Uterus (tissue), 4 donors: Measurements from ENCODE around the gene ABI3BP. TPM values are rescaled to one million over a fixed set of nuclear protein-coding genes. Genes with fewer than 3 reads are reported as not detected.

Source experiments
- DNase-seq, 2 donors: peaks; one replicate each; pipeline ENCODE4 v3.0.0-alpha.2; 2019 to 2020
- H3K27ac ChIP-seq, 2 donors: fragments of 200-600 bp; sonication (generic); 1 replicate in 1 of 2; 2 replicates in 1 of 2; pipeline ENCODE4 v1.5.1; 2016 to 2018
- H3K27me3 ChIP-seq, 2 donors: fragments of 200-600 bp; sonication (generic); one replicate each; pipeline ENCODE4 v1.5.1; 2018 to 2019; ENCODE audit warnings: control low read depth in 1 of 2
- H3K36me3 ChIP-seq, 2 donors: fragments of 200-600 bp; sonication (generic); one replicate each; pipeline ENCODE4 v1.5.1; 2019; ENCODE audit warnings: control low read depth in 1 of 2
- H3K4me1 ChIP-seq, 2 donors: fragments of 200-600 bp; sonication (generic); one replicate each; pipeline ENCODE4 v1.5.1; 2018 to 2019; ENCODE audit warnings: control low read depth in 1 of 2
- H3K4me3 ChIP-seq, 2 donors: fragments of 200-600 bp; sonication (generic); 1 replicate in 1 of 2; 2 replicates in 1 of 2; pipeline ENCODE4 v1.5.1; 2018 to 2019; ENCODE audit warnings: mild to moderate bottlenecking in 1 of 2
- H3K9me3 ChIP-seq, 2 donors: fragments of 200-600 bp; sonication (generic); one replicate each; pipeline ENCODE4 v1.5.1; 2019; ENCODE audit warnings: control low read depth in 1 of 2
- POLR2A ChIP-seq, 2 donors: fragments of 450-650 bp; IDR thresholded peaks; one replicate each; pipeline ENCODE4 v1.6.1; 2016; ENCODE audit warnings: antibody characterized with exemption in 2 of 2, mild to moderate bottlenecking in 1 of 2, moderate library complexity in 1 of 2
- intact Hi-C: fragments of 100-400 bp; cut with DNase I; formaldehyde crosslinking; loops from one replicate; pipeline ENCODE4 v1.15.1; 2023; ENCODE audit warnings: low total_unique reads
- total RNA-seq, 4 donors: library from RNA; depleted of rRNA in 3 of 4; stranded (reverse); fragments of >200 nt in 3 of 4; gene quantifications; one replicate each; pipeline versions ENCODE4 v1.1.0 to v1.2.4, GENCODE V29; 2014 to 2023
- TF ChIP-seq, protein P1 (sequence below), 4 experiments: fragments of 200-600 bp in 2 of 4; fragments of 450-650 bp in 2 of 4; sonication (generic) in 2 of 4; IDR thresholded peaks; one replicate each; pipeline ENCODE4 v1.5.1; 2016 to 2019; ENCODE audit warnings: antibody characterized with exemption in 4 of 4, mild to moderate bottlenecking in 2 of 4, moderate library complexity in 1 of 4
- donor health status: DM: yes; HTN: yes; CAD: no.

The ABI3BP gene
- total RNA-seq, 4 donors from 2014 or later, result 38.8 to 156 (median 89.2) TPM

- no peak for TF ChIP-seq POLR2A (IDR thresholded peaks at IDR 0.05)
- TF ChIP-seq, protein P1, sequence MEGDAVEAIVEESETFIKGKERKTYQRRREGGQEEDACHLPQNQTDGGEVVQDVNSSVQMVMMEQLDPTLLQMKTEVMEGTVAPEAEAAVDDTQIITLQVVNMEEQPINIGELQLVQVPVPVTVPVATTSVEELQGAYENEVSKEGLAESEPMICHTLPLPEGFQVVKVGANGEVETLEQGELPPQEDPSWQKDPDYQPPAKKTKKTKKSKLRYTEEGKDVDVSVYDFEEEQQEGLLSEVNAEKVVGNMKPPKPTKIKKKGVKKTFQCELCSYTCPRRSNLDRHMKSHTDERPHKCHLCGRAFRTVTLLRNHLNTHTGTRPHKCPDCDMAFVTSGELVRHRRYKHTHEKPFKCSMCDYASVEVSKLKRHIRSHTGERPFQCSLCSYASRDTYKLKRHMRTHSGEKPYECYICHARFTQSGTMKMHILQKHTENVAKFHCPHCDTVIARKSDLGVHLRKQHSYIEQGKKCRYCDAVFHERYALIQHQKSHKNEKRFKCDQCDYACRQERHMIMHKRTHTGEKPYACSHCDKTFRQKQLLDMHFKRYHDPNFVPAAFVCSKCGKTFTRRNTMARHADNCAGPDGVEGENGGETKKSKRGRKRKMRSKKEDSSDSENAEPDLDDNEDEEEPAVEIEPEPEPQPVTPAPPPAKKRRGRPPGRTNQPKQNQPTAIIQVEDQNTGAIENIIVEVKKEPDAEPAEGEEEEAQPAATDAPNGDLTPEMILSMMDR (IDR thresholded peaks at IDR 0.05), result no peak
- Histone ChIP-seq H3K27me3 (no peaks in the 10 kb centered on the region), H3K4me1 (no peaks in the 10 kb centered on the region), H3K36me3 (no peaks in the 10 kb centered on the region), H3K9me3 (no peaks in the 10 kb centered on the region), H3K27ac (no peak overlapping the region), H3K4me3 (no peak overlapping the region)
- DNase-seq, result no peak
- intact Hi-C loops, result no loop called here
Measured at GRCh38 chr3:100726706-100727105, 266.5 kb downstream of the ABI3BP start.

- intact Hi-C loops, result no loop called here
Measured at GRCh38 chr3:100725935-100726513, 267.2 kb downstream of the ABI3BP start.

DNA sequence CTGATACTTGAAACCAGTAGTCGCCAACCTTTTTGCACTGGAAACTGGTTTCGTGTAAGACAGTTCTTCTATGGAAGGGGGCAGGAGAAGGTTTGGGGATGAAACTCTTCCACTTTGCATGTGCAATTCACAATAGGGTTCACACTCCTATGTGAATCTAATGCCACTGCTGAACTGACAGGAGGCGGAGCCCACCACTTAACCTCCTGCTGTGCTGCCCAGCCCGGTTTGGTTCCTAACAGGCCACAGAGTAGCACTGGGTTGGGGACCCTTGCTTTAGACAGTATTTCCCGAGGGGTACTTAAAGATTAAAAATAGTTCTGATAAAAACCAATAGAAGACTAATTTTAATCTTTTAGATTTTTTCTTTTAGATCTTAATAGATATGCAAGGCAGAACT, 272.8 kb downstream of the ABI3BP start:
- intact Hi-C loops, result no loop called here
- H3K36me3 ChIP-seq, result no peaks in the 10 kb centered on the region
- H3K4me3 ChIP-seq, result no peak overlapping the region
- H3K4me1 ChIP-seq, result peaks cover 0 to 6% of the 10 kb centered on the region in 2 donors
- H3K27me3 ChIP-seq, result no peaks in the 10 kb centered on the region
- H3K27ac ChIP-seq, result no peak overlapping the region
- DNase-seq, result no peak
- H3K9me3 ChIP-seq, result no peaks in the 10 kb centered on the region
- no peak for TF ChIP-seq POLR2A (IDR thresholded peaks at IDR 0.05)
- TF ChIP-seq, protein P1 (IDR thresholded peaks at IDR 0.05), result no peak

More at GRCh38 chr3:100725935-100726513, 267.2 kb downstream of the ABI3BP start:
- H3K27me3 ChIP-seq, result no peaks in the 10 kb centered on the region
- no peak for TF ChIP-seq POLR2A (IDR thresholded peaks at IDR 0.05)
- TF ChIP-seq, protein P1 (IDR thresholded peaks at IDR 0.05), result no peak
- H3K9me3 ChIP-seq, result no peaks in the 10 kb centered on the region
- DNase-seq, result no peak
- no peaks in the 10 kb centered on the region for H3K4me1 ChIP-seq
- H3K4me3 ChIP-seq, result no peak overlapping the region
- no peak overlapping the region for H3K27ac ChIP-seq
- no peaks in the 10 kb centered on the region for H3K36me3 ChIP-seq

GRCh38 chr3:100719136-100719535, 274.1 kb downstream of the ABI3BP start:
- Histone ChIP-seq H3K27me3 (no peaks in the 10 kb centered on the region), H3K4me3 (no peak overlapping the region), H3K9me3 (no peaks in the 10 kb centered on the region), H3K4me1 (peaks cover 0 to 6% of the 10 kb centered on the region in 2 donors), H3K27ac (no peak overlapping the region), H3K36me3 (no peaks in the 10 kb centered on the region)
- DNase-seq, result no peak
- TF ChIP-seq, protein P1 (IDR thresholded peaks at IDR 0.05), result no peak
- no peak for TF ChIP-seq POLR2A (IDR thresholded peaks at IDR 0.05)
- intact Hi-C loops, result no loop called here

- Histone ChIP-seq H3K27ac (no peak overlapping the region), H3K36me3 (no peaks in the 10 kb centered on the region), H3K4me3 (no peak overlapping the region), H3K9me3 (no peaks in the 10 kb centered on the region), H3K4me1 (peaks cover 0 to 6% of the 10 kb centered on the region in 2 donors), H3K27me3 (no peaks in the 10 kb centered on the region)
- TF ChIP-seq, protein P1 (IDR thresholded peaks at IDR 0.05), result no peak
- TF ChIP-seq POLR2A (IDR thresholded peaks at IDR 0.05), result no peak
- DNase-seq, result no peak
- intact Hi-C loops, result no loop called here
Measured at GRCh38 chr3:100717637-100718487, 275.4 kb downstream of the ABI3BP start.
